Motor neuron (in vitro differentiated cells): ENCODE data around the gene NELL1. TPM values are rescaled to one million over a fixed set of nuclear protein-coding genes. Genes with fewer than 3 reads are reported as not detected.

Experiments used
- ATAC-seq, 8 experiments: fragments of 200-7000 bp; cut with Tn5 transposase; replicated peaks in 6 of 8; 2 replicates each; pipeline ENCODE4 v1.8.0; 2021; ENCODE audit warnings: mild to moderate bottlenecking in 8 of 8, moderate library complexity in 8 of 8
- H3K27ac ChIP-seq, 2 donors: fragments of 250-450 bp; sonication (Bioruptor Pico); 2 replicates each; pipeline ENCODE4 v1.9.0; 2021; ENCODE audit warnings: antibody characterized with exemption in 2 of 2, mild to moderate bottlenecking in 2 of 2, moderate library complexity in 1 of 2
- H3K4me1 ChIP-seq, 2 donors: fragments of 250-450 bp; sonication (Bioruptor Pico); replicated peaks in 1 of 2; 2 replicates each; pipeline ENCODE4 v1.6.1; 2021; ENCODE audit warnings: antibody characterized with exemption in 2 of 2, mild to moderate bottlenecking in 2 of 2, moderate library complexity in 1 of 2
- H3K4me3 ChIP-seq, 5 donors: fragments of 250-450 bp; sonication (Bioruptor Pico); 2 replicates each; pipeline ENCODE4 v1.9.0; 2021; ENCODE audit warnings: antibody characterized with exemption in 5 of 5, mild to moderate bottlenecking in 5 of 5, moderate library complexity in 4 of 5
- WGBS, 10 experiments: fragments of 450-650 bp; shearing (Covaris generic); methylation state at CpG; one replicate each; pipeline ENCODE4 v1.0.0; 2022; 5-methylcytosine and 5-hydroxymethylcytosine counted together
- in situ Hi-C, 9 experiments: fragments of 400-800 bp; cut with MboI; loops; one replicate each; pipeline ENCODE4 v1.15.0; 2021; ENCODE audit warnings: low sequenced_read_pairs in 9 of 9, low pct_unique_long_range_greater_than_20kb in 2 of 9; ENCODE audit not compliant: unreplicated experiment in 9 of 9
- total RNA-seq, 8 experiments: library from RNA; unstranded; fragments of 300-600 nt; gene quantifications; 2 replicates each; pipeline versions ENCODE4 v1.2.3 to v1.2.4, GENCODE V29; 2022

NELL1 gene
- 100 to 1,000 TPM in 2 of 8 experiments, 10 to 100 TPM in 5, under 1 TPM in 1; 0.25 to 129 (median 46.4) TPM for total RNA-seq

- peak; percentile 25 to 77 (median 57) for ATAC-seq
- Histone ChIP-seq H3K4me1 (peaks cover 14 to 21% of the 10 kb centered on the region in 2 donors), H3K27ac (peak within 1 kb of the TSS; percentile 55 to 75), H3K4me3 (peak within 1 kb of the TSS; percentile 54 to 93 (median 59))
- 0 to 18% (median 3%) methylated on average over 1 to 18 of the region's 93 CpGs; no CpG with 5 or more reads in 4 of the 10 experiments for WGBS, 10 experiments
- in situ Hi-C loops = no loop called here
Observed at GRCh38 chr11:20668844-20669819, at the start of gene NELL1. NELL1 (plus strand) TSS chr11:20669586.

- in situ Hi-C loops = loop anchor here in 8 of 9 experiments (25.0 kb wide), 3 partner anchors 209 to 484 kb away; partner anchors contain the start of gene PRMT3 (in 6 of the 8)
- H3K4me1 ChIP-seq = peaks cover 0 to 18% of the 10 kb centered on the region in 2 donors
- H3K4me3 ChIP-seq = no peak overlapping the region
- no peak overlapping the region for H3K27ac ChIP-seq
- 0 to 73% (median 34%) methylated on average over 1 to 2 of the region's 2 CpGs; no CpG with 5 or more reads in 4 of the 10 experiments for WGBS, 10 experiments
- ATAC-seq = no peak
Observed at GRCh38 chr11:20620988-20621387, 48.4 kb upstream of the NELL1 start.

- H3K4me3 ChIP-seq = no peak overlapping the region
- in situ Hi-C loops = loop anchor here in 8 of 9 experiments (25.0 kb wide), 3 partner anchors 209 to 484 kb away; partner anchors contain the start of gene PRMT3 (in 6 of the 8)
- no peak overlapping the region for H3K27ac ChIP-seq
- 0 to 41% (median 0%) methylated on average over 1 to 5 of the region's 6 CpGs; no CpG with 5 or more reads in 5 of the 10 experiments for WGBS, 10 experiments
- peaks cover 0 to 18% of the 10 kb centered on the region in 2 donors for H3K4me1 ChIP-seq
- no peak for ATAC-seq
Observed at GRCh38 chr11:20621679-20622078, 47.7 kb upstream of the NELL1 start.

GRCh38 chr11:20623252-20623651 is 46.1 kb upstream of the NELL1 start:
- peak in 2 of 8 experiments; percentile 15 to 63 for ATAC-seq
- 13 to 100% (median 73%) methylated on average over 1 to 3 of the region's 4 CpGs; no CpG with 5 or more reads in 5 of the 10 experiments for WGBS, 10 experiments
- peaks cover 0 to 27% of the 10 kb centered on the region in 2 donors for H3K4me1 ChIP-seq
- no peak overlapping the region for H3K4me3 ChIP-seq
- H3K27ac ChIP-seq = no peak overlapping the region
- in situ Hi-C loops = loop anchor here in 8 of 9 experiments (25.0 kb wide), 3 partner anchors 211 to 486 kb away; partner anchors contain the start of gene PRMT3 (in 6 of the 8)

GRCh38 chr11:20626279-20626678 is 43.1 kb upstream of the NELL1 start:
- 21 to 100% (median 62%) methylated on average over 1 to 3 of the region's 4 CpGs; no CpG with 5 or more reads in 6 of the 10 experiments for whole genome bisulfite sequencing, 10 experiments
- Histone ChIP-seq H3K4me3 (no peak overlapping the region), H3K27ac (no peak overlapping the region), H3K4me1 (peaks cover under 1 to 32% of the 10 kb centered on the region in 2 donors)
- peak in 2 of 8 experiments; percentile 16 to 43 for ATAC-seq
- in situ Hi-C loops = loop anchor here in 5 of 9 experiments (25.0 kb wide), 2 partner anchors 1511 to 1686 kb away; no protein-coding TSS in a partner anchor

- no peak overlapping the region for H3K4me3 ChIP-seq
- 14 to 100% (median 66%) methylated on average over 1 to 3 of the region's 3 CpGs; no CpG with 5 or more reads in 2 of the 10 experiments for WGBS, 10 experiments
- H3K27ac ChIP-seq = no peak overlapping the region
- peaks cover 5 to 26% of the 10 kb centered on the region in 2 donors for H3K4me1 ChIP-seq
- in situ Hi-C loops = loop anchor here in 5 of 9 experiments (25.0 kb wide), 2 partner anchors 1510 to 1685 kb away; no protein-coding TSS in a partner anchor
- ATAC-seq = no peak
Observed at GRCh38 chr11:20627026-20627425, 42.4 kb upstream of the NELL1 start.

GRCh38 chr11:20627701-20628100 is 41.7 kb upstream of the NELL1 start:
- WGBS, 10 experiments = 0 to 80% (median 47%) methylated on average over 1 to 3 of the region's 3 CpGs; no CpG with 5 or more reads in 2 of the 10 experiments
- H3K4me3 ChIP-seq = no peak overlapping the region
- no peak for ATAC-seq
- H3K27ac ChIP-seq = peak overlapping the region in 1 of 2 donors; percentile 50
- H3K4me1 ChIP-seq = peaks cover 5 to 26% of the 10 kb centered on the region in 2 donors
- in situ Hi-C loops = loop anchor here in 5 of 9 experiments (25.0 kb wide), 2 partner anchors 1510 to 1685 kb away; no protein-coding TSS in a partner anchor

- peak in 3 of 8 experiments; percentile 50 to 62 (median 58) for ATAC-seq
- in situ Hi-C loops = loop anchor here in 5 of 9 experiments (25.0 kb wide), 2 partner anchors 1506 to 1681 kb away; no protein-coding TSS in a partner anchor
- 0 to 100% (median 64%) methylated on average over 1 to 5 of the region's 5 CpGs; no CpG with 5 or more reads in 1 of the 10 experiments for WGBS, 10 experiments
- Histone ChIP-seq H3K27ac (no peak overlapping the region), H3K4me1 (peaks cover 5 to 25% of the 10 kb centered on the region in 2 donors), H3K4me3 (no peak overlapping the region)
Observed at GRCh38 chr11:20631519-20632168, 37.7 kb upstream of the NELL1 start.

- in situ Hi-C loops = loop anchor here in 5 of 9 experiments (25.0 kb wide), 2 partner anchors 1505 to 1680 kb away; no protein-coding TSS in a partner anchor
- Histone ChIP-seq H3K27ac (no peak overlapping the region), H3K4me1 (peaks cover 5 to 23% of the 10 kb centered on the region in 2 donors), H3K4me3 (no peak overlapping the region)
- ATAC-seq = no peak
- 13 to 75% (median 50%) methylated on average over 1 of the region's 1 CpG; no CpG with 5 or more reads in 5 of the 10 experiments for WGBS, 10 experiments
Observed at GRCh38 chr11:20632169-20632532, 37.2 kb upstream of the NELL1 start.

- no peak overlapping the region for H3K4me3 ChIP-seq
- 60 to 100% (median 95%) methylated on average over 1 to 2 of the region's 5 CpGs; no CpG with 5 or more reads in 6 of the 10 experiments for whole genome bisulfite sequencing, 10 experiments
- H3K4me1 ChIP-seq = peaks cover 8 to 16% of the 10 kb centered on the region in 2 donors
- ATAC-seq = peak in 1 of 8 experiments; percentile 28
- no peak overlapping the region for H3K27ac ChIP-seq
- in situ Hi-C loops = loop anchor here in 5 of 9 experiments (25.0 kb wide), 2 partner anchors 1503 to 1678 kb away; no protein-coding TSS in a partner anchor
Observed at GRCh38 chr11:20634044-20634443, 35.3 kb upstream of the NELL1 start.

GRCh38 chr11:20634781-20635180 is 34.6 kb upstream of the NELL1 start:
- peaks cover 8 to 16% of the 10 kb centered on the region in 2 donors for H3K4me1 ChIP-seq
- H3K4me3 ChIP-seq = no peak overlapping the region
- no peak for ATAC-seq
- in situ Hi-C loops = loop anchor here in 5 of 9 experiments (25.0 kb wide), 2 partner anchors 1503 to 1678 kb away; no protein-coding TSS in a partner anchor
- no peak overlapping the region for H3K27ac ChIP-seq
- WGBS, 10 experiments = 0 to 100% (median 89%) methylated on average over 1 to 7 of the region's 7 CpGs; no CpG with 5 or more reads in 1 of the 10 experiments

- H3K4me1 ChIP-seq = peaks cover 4 to 16% of the 10 kb centered on the region in 2 donors
- ATAC-seq = no peak
- in situ Hi-C loops = loop anchor here in 5 of 9 experiments (25.0 kb wide), 2 partner anchors 1499 to 1674 kb away; no protein-coding TSS in a partner anchor
Observed at GRCh38 chr11:20638074-20638473, 31.3 kb upstream of the NELL1 start.

More at GRCh38 chr11:20638074-20638473, 31.3 kb upstream of the NELL1 start:
- no peak overlapping the region for H3K27ac ChIP-seq
- no peak overlapping the region for H3K4me3 ChIP-seq
- WGBS, 10 experiments = 39 to 89% (median 60%) methylated on average over 1 to 7 of the region's 7 CpGs; no CpG with 5 or more reads in 1 of the 10 experiments
